ENCODE data around the gene PTPRZ1. TPM values are rescaled to one million over a fixed set of nuclear protein-coding genes. Genes with fewer than 3 reads are reported as not detected.

The PTPRZ1 gene
- total and polyA plus RNA-seq, 2 of the 4 experiments (the other 2 are of a cell fraction): not detected

DNA sequence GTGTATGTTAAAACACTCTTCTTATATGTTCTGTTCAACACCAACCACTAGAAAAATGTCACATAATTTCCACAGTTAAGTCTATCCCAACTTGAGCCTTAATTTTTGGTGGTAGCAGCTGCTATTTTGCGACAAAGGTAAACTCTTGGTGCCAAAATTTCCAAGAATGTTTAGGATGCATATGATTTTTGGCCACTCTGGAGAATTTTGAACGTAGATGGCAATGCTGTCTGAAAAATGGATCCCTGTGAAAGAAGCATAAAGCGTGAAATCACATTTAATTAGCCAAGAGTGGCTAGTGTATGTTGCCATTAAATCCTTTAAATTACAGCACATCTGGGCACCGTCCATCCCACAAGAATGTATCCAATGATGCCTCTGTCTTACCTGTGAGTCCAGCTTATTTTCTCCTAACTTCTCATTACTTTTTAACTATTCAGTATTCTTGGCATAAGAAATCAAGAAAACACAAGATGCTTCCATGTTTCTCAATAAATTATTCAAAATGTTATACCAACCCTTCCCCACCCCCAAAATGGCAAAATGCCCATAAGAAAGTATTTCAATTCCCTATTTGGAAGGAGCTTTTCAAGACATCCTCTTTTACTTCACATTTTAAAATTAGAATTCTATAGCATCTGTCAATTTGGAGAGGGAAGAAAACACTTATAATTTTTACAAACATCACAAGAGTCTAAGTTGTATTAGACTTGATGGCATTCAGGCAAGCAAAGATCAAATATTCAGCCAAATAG lies 12.4 kb downstream of the PTPRZ1 start:
- no peak overlapping the region for H3K9ac ChIP-seq (ENCODE audit: low read depth, low read length)
- no peaks in the 10 kb centered on the region for H3K79me1 ChIP-seq (ENCODE audit: low read depth in 1 of 2, low read length in 2 of 2)
- ATAC-seq (ENCODE audit: low read depth) (no peak), DNase-seq (no peak)
- H2AFZ ChIP-seq (replicated peaks; ENCODE audit: low read length, poor library complexity): no peak overlapping the region
- H3K23ac ChIP-seq (ENCODE audit: low read depth, low read length): no peak overlapping the region
- H3K18ac ChIP-seq (ENCODE audit: low read depth, low read length): no peak overlapping the region
- H4K5ac ChIP-seq (ENCODE audit: low read depth, low read length): no peak overlapping the region
- H3K4me3 ChIP-seq (ENCODE audit: insufficient read depth, low read depth, low read length): no peak overlapping the region
- POLR2A ChIA-PET (ENCODE audit: unreplicated experiment): no interaction called here
- no peak overlapping the region for H3K4ac ChIP-seq (ENCODE audit: low read depth, low read length)
- no peak for TF ChIP-seq CHD1 (IDR thresholded peaks at IDR 0.05; ENCODE audit: low read depth, low read length)
- TF ChIP-seq, protein P1, sequence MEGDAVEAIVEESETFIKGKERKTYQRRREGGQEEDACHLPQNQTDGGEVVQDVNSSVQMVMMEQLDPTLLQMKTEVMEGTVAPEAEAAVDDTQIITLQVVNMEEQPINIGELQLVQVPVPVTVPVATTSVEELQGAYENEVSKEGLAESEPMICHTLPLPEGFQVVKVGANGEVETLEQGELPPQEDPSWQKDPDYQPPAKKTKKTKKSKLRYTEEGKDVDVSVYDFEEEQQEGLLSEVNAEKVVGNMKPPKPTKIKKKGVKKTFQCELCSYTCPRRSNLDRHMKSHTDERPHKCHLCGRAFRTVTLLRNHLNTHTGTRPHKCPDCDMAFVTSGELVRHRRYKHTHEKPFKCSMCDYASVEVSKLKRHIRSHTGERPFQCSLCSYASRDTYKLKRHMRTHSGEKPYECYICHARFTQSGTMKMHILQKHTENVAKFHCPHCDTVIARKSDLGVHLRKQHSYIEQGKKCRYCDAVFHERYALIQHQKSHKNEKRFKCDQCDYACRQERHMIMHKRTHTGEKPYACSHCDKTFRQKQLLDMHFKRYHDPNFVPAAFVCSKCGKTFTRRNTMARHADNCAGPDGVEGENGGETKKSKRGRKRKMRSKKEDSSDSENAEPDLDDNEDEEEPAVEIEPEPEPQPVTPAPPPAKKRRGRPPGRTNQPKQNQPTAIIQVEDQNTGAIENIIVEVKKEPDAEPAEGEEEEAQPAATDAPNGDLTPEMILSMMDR (conservative IDR thresholded peaks at IDR 0.05; ENCODE audit: low read depth, low read length): no peak
- TF ChIP-seq FOS (IDR thresholded peaks at IDR 0.05; ENCODE audit: low read depth, low read length): no peak
- TF ChIP-seq BHLHE40 (IDR thresholded peaks at IDR 0.05; ENCODE audit: low read depth, low read length): no peak
- TF ChIP-seq MAZ (IDR thresholded peaks at IDR 0.05; ENCODE audit: borderline replicate concordance, low read depth, low read length): no peak
- no peak for TF ChIP-seq RAD21 (IDR thresholded peaks at IDR 0.05; ENCODE audit: low read length)
- TF ChIP-seq MXI1 (IDR thresholded peaks at IDR 0.05; ENCODE audit: borderline replicate concordance, low read depth, low read length): no peak
- TF ChIP-seq, protein P2, sequence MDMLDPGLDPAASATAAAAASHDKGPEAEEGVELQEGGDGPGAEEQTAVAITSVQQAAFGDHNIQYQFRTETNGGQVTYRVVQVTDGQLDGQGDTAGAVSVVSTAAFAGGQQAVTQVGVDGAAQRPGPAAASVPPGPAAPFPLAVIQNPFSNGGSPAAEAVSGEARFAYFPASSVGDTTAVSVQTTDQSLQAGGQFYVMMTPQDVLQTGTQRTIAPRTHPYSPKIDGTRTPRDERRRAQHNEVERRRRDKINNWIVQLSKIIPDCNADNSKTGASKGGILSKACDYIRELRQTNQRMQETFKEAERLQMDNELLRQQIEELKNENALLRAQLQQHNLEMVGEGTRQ (IDR thresholded peaks at IDR 0.05; ENCODE audit: low read depth, low read length): no peak
- no peak for TF ChIP-seq RCOR1 (IDR thresholded peaks at IDR 0.05; ENCODE audit: insufficient replicate concordance, low read length)
- no peak for TF ChIP-seq SMC3 (IDR thresholded peaks at IDR 0.05; ENCODE audit: low read depth, low read length)
- TF ChIP-seq, protein P3, sequence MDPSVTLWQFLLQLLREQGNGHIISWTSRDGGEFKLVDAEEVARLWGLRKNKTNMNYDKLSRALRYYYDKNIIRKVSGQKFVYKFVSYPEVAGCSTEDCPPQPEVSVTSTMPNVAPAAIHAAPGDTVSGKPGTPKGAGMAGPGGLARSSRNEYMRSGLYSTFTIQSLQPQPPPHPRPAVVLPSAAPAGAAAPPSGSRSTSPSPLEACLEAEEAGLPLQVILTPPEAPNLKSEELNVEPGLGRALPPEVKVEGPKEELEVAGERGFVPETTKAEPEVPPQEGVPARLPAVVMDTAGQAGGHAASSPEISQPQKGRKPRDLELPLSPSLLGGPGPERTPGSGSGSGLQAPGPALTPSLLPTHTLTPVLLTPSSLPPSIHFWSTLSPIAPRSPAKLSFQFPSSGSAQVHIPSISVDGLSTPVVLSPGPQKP (IDR thresholded peaks at IDR 0.05; ENCODE audit: borderline replicate concordance, low read depth, low read length): no peak
- no peak for TF ChIP-seq MAFK (IDR thresholded peaks at IDR 0.05; ENCODE audit: low read depth, low read length)
- no peak for TF ChIP-seq CEBPB (IDR thresholded peaks at IDR 0.05; ENCODE audit: low read depth, low read length)
- TF ChIP-seq POLR2A (IDR thresholded peaks at IDR 0.05; ENCODE audit: low read depth, low read length): no peak
- no peaks in the 10 kb centered on the region for H4K20me1 ChIP-seq (ENCODE audit: insufficient read depth, low read length)
- no peak overlapping the region for H3K14ac ChIP-seq (replicated peaks; ENCODE audit: low read depth, low read length)
- H3K9me3 ChIP-seq (ENCODE audit: control insufficient read depth, insufficient read depth, low read length): no peaks in the 10 kb centered on the region
- H3K27me3 ChIP-seq (ENCODE audit: control insufficient read depth, insufficient read depth, low read length): no peaks in the 10 kb centered on the region; the same call in 1 of the 2 replicates
- H4K91ac ChIP-seq (ENCODE audit: insufficient read depth, low read depth, low read length): no peak overlapping the region
- no peak overlapping the region for H2AK5ac ChIP-seq (ENCODE audit: low read depth, low read length)
- H3K4me2 ChIP-seq (ENCODE audit: low read depth, low read length): no peak overlapping the region
- no peaks in the 10 kb centered on the region; the same call in 1 of the 2 replicates for H3K9me1 ChIP-seq (ENCODE audit: insufficient read depth, low read length)
- CTCF ChIA-PET: no interaction called here
- H2BK120ac ChIP-seq (ENCODE audit: low read depth, low read length): no peak overlapping the region
- H3K36me3 ChIP-seq (ENCODE audit: control insufficient read depth, insufficient read depth, low read length): no peaks in the 10 kb centered on the region
- intact Hi-C loops (cut with micrococcal nuclease) (no loop called here), in situ Hi-C loops (cut with MboI; ENCODE audit: low sequenced_read_pairs) (no loop called here), dilution Hi-C loops (cut with HindIII; ENCODE audit: low sequenced_read_pairs, unreplicated experiment) (no loop called here)
- no peak overlapping the region for H3K27ac ChIP-seq (ENCODE audit: insufficient read depth, low read length)
- H3K4me1 ChIP-seq (ENCODE audit: control insufficient read depth, insufficient read depth, low read length): no peaks in the 10 kb centered on the region
- no peak overlapping the region for H4K8ac ChIP-seq (ENCODE audit: low read depth in 2 of 2, low read length in 2 of 2)
- BruUV-seq (replicated peaks): no TSS peak
- no peak overlapping the region for H2AK9ac ChIP-seq (replicated peaks; ENCODE audit: low read depth, low read length, poor library complexity)
- H2BK5ac ChIP-seq (ENCODE audit: low read depth, low read length, poor library complexity, severe bottlenecking): no peak overlapping the region
- no peak overlapping the region for H2BK20ac ChIP-seq (ENCODE audit: low read depth, low read length)
- H2BK15ac ChIP-seq (ENCODE audit: low read depth, low read length): no peak overlapping the region
- no peak overlapping the region for H3K56ac ChIP-seq (ENCODE audit: extremely low read depth, insufficient read depth, low read length)
- WGBS, 2 experiments (ENCODE audit: extremely low coverage in 2 of 2, insufficient read length in 1 of 2): no CpG with 5 or more reads among the region's 4 CpGs
